GM19468 (cell line): ENCODE measurements around the gene SNRNP70.
A peak's percentile ranks its signal among the peaks of the same experiment; 100 is the strongest.
"Not testable (repeated sequence)": the region's sequence is repeated elsewhere in the genome, so short reads cannot be mapped to it uniquely, and the experiment has no call there.

ENCODE experiments used
- ATAC-seq: cut with Tn5 transposase; IDR thresholded peaks from one replicate; pipeline ENCODE4 v1.9.1; 2021; ENCODE audit warnings: mild to moderate bottlenecking, moderate library complexity, moderate number of reproducible peaks; ENCODE audit not compliant: unreplicated experiment; ENCODE audit errors: extremely low read depth

Gene SNRNP70

DNA sequence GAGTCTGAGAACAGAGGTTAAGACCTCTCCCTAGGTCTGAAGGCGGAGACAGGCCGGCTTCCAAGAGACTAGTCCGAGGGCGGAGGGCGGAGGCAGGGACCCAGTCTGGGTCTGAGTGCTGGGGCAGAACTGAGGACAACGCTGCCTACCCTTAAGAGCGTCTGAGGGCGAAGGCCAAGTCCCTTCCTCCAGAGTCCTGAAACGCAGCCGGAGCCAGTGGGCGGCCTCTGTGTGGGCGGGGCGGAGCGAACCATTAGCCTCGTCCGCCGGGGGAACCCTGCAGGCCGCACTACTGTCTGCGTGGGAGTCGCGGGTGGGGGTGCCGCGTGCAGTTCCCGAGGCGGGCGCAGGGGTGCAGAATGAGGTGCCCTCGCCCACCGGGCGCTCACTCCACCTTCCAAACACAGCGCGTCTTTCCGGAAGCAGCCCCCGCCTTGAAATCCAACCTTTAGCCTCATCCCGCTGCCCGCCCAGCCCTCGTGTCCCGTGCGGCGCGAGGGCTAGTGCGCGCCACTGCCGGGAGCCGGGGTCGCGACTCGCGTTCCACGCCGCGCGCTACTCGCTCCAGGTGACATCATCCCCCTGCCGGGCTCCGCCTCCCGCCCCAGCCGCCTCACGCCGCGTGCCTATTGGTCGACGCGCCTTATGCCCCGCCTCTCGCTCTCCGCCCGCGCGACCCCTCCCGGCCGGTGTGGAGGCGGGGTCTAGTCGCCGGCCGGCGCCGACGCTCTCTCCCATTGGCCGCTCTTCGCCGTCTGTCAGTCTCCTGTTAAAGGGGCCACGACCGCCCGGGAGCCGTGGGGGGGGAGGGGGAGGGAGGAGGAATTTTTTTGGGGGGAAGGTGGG lies 33.5 kb downstream of the SNRNP70 start, which contains the start of gene C19orf73:
C19orf73 (minus strand) TSS at position 579 of the 846 bp plus-strand sequence; CDS start at position 458, 121 bp downstream.
- ATAC-seq = peak; percentile 66

DNA sequence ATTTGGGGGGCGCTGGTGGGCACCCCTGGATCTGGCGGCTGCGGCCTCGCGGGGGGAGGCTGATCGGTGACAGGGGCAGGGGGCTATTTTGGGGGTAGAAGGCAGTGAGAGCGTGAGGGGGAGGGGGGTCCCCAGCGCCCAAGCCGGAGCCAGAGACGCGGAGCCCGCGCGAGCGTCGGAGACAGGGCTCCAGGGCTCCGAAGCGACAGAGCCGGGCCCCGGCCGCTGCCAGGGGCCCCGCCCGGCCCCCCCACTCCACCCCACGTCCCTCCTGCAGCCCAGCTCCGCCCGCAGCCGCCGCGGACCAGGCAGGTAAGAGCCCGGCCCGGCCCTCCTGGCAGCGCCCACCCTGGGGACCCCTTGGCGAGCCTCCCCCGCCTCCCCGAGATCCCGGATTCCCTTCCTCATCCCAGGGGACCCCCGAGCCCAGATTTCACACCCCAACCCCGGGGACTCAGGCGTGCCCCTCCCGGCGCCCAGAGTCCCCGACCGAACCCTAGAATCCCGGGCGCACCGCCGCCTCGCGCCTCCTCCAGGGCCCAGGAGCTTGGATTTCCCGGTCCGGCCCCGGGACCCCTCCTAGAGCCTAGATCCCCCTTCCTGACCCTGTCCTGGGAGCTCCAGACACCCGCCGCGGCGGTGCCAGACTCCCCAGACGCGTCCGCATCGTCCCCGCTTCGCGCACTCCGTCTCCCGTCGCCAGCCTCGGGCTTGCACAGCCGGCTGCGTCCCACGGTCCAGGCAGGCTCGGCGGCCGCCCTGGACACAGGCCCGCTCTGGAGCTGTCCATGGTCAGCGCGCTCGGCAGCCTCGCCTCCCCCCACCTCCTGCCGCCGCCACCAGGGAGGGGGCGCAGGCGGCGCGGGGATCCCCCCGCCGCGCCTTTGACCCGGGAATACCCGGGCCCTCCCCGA lies 34.4 kb downstream of the SNRNP70 start, which contains the start of gene PPFIA3:
PPFIA3 (plus strand) TSS at position 134 of the 914 bp plus-strand sequence. CDS start 8,330 bp downstream, outside the sequence.
- no peak for ATAC-seq

DNA sequence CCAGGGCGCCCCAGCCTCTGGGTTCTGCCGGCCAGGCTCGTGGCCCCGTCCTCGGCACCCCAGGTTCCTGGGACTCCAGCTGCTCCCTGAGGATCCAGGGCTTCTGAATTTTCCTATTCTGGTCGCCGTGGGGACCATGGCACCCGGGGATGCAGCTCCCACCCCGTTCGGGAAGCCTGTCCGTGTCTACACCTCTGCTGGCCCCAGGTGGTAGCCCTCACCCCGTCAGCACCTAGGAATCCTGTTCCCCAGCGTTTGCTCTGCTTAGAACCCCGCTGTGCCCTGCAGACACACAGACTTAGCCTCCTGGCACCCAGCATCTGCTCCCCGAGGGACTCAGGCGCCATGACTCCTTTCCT lies 35.1 kb downstream of the SNRNP70 start:
- ATAC-seq = no peak

DNA sequence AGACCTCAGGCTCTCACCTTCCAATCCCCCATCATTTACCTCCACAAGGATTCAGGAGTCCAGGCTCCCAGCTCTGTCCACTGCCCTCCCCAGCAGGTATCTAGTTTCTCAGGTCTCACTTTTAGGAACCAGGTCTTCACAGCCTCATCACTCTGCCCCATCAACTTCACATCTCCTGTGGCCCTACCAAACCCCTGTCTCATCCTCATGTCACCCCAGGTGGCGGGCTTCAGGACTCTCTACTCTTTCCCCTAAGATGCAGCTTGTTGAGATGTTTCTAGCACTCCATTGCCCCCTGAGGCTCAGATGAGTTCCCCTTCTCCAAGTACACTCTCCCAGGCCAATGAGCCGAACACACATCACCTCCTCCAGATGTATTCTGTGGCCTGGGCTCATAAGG lies 35.6 kb downstream of the SNRNP70 start:
- ATAC-seq = no peak

DNA sequence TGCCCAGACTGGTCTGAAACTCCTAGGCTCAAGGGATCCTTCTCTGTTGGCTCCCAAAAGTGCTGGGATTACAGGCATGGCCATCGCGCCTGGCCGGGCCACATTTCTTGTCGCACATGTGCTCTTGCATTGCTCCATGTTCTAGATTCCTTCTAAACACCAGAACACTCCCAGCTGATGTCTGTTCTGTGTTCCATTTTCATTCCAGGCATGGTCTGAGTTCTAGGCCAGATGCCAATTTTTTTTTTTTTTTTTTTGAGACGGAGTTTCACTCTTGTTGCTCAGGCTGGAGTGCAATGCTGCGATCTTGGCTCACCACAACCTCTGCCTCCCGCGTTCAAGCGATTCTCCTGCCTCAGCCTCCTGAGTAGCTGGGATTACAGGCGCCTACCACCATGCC lies 36.6 kb downstream of the SNRNP70 start:
- ATAC-seq = not testable (repeated sequence)

DNA sequence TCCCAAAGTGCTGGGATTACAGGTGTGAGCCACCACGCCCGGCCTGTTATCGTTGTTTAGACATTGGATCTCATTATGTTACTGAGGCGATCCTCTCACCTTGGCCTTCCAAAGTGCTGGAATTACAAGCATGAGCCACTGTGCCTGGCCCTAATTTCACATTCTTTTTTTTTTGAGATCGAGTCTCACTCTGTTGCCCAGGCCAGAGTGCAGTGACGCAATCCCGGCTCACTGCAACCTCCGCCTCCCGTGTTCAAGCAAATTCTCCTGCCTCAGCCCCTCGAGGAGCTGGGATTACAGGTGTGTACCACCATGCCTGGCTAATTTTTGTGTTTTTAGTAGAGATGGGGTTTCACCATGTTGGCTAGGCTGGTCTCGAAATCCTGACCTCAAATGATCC lies 38.0 kb downstream of the SNRNP70 start:
- ATAC-seq = not testable (repeated sequence)

DNA sequence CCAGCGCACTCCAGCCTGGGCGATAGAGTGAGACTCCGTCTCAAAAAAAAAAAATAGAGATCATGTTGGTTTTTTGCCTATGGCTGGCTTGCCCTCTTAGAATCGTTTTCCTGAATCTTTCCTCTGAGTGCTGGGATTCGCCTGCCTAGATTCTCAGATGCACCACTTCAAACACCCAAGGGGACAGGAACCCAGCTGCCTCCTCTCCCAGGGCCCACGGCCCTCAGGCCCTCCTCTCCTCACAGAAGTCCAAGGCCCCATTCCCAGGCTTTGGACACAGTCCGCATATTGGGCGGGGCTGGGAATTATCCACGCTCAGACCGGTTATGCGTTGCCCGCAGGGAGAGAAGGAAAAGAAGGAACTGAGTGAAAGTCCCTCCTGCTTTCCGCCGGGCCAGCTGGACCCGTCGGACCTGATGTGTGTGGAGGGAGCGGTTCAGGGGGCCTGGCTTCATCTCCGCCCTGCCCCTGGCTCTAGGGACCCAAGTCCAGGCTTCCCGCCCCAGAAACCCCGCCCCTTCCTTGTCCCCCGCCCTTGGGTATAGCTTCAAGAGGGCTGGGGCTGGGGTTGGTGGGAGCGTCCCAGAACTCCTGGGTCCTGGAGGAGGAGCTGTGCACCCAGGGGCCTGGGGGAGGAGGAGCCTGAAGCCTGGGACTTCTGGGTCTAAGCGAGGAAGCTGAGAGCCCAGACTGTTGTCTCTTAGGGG lies 39.9 kb downstream of the SNRNP70 start:
- ATAC-seq = no peak

DNA sequence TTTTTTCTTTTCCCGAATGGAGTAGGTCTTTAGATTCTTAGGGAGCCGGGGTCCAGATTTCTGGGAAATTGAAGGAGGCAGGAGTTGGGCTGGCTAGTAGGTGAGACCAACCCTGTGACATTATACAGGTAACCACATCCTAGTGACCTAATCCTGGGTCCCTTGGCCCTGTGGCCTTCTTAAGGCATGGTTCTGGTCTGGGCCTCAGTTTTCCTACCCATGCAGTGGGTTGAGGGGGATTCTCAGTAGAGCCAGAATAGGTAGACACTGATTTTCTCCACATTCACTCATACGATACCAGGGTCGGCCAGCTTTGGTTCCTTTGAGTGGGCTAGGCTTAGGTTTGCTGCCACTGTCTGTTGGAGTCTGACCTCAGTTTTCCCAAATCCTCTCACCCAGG lies 41.3 kb downstream of the SNRNP70 start:
- ATAC-seq = no peak

DNA sequence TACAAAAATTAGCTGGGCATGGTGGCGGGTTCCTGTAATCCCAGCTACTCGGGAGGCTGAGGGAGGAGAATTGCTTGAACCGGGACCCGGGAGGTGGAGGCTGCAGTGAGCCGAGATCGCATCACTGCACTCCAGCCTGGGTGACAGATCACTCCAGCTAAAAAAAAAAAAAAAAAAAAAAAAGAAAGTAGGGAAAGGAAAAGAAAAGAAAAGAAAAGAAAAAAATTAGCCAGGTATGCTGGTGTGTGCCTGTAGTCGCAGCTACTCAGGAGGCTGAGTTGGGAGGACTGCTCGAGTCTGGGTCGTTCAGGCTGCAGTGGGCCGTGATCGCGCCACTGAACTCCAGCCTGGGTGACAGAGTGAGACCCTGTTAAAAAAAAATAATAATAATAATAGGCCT lies 42.0 kb downstream of the SNRNP70 start:
- not testable (repeated sequence) for ATAC-seq

DNA sequence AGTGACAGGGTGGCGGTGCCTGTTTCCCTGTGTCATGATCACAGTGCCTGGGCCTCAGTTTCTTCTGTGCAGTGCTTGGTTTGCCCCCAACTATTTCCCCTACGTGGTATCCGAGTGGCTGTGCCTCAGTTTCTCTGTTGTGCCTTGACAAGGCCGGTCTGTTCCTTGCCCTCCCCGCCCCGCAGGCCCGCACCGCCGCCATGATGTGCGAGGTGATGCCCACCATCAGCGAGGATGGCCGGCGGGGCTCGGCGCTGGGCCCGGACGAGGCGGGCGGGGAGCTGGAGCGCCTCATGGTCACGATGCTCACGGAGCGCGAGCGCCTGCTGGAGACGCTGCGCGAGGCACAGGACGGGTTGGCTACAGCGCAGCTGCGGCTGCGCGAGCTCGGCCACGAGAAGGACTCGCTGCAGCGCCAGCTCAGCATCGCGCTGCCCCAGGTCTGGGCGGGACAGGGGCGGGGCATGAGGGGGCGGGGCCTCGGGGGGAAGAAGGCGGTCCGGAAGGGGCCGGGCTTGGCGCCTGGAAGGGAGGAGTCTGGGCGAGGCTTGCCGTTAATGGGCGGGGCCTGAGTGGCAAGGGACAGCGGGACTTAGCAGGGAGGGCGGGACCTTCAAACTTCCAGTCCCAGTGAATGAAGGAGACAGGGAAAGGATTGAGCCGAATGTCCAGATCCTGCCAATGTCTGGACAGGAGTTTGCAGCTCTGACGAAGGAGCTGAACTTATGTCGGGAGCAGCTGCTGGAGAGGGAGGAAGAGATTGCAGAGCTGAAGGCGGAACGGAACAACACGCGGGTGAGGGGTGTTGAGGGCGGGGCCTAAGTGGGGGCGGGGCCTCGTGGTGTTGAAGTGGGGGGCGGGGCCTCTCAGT lies 42.7 kb downstream of the SNRNP70 start:
- ATAC-seq = peak; percentile 15

DNA sequence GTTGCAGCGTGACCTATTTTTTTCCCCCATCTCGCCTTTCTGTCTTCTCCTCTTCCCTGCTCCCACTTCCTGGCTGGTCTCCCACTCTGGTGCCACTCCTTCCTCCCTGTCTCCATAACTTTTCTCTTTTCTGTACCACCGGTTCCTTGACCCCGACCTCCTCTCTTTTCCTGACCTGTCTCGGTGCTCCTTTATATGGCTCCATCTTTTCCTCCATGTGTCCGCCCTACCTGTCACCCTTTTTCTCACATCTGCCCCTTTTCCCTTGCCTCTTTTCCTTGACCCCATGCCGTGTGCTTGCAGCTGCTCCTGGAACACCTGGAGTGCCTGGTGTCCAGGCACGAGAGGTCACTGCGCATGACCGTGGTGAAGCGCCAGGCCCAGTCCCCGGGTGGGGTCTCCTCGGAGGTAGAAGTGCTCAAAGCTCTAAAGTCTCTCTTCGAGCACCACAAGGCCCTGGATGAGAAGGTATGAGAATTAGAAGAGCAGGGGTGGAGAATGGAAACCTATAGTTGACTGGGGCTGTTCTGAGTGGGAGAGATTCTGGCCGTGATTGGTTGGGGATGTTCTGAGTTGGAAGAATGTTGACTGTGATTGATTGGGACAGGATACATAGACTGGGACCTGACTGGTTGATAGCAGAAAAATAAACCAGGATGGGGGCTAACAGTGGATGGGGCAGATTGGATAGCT lies 43.4 kb downstream of the SNRNP70 start:
- no peak for ATAC-seq

DNA sequence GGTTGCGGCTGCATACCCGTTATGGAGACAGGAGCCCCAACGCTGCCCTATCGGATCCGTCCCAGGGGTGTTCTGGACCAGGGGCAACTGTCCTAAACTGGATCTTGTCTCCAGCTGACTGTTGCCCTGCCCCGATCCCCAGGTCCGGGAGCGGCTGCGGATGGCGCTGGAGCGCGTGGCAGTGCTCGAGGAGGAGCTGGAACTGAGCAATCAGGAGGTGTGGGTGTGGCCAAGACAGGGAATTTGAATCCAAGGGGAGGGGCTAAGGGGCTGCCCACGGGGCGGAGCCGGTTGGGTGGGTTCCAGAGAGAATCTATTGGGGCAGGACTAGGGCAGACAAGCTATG lies 44.0 kb downstream of the SNRNP70 start:
- ATAC-seq = no peak

DNA sequence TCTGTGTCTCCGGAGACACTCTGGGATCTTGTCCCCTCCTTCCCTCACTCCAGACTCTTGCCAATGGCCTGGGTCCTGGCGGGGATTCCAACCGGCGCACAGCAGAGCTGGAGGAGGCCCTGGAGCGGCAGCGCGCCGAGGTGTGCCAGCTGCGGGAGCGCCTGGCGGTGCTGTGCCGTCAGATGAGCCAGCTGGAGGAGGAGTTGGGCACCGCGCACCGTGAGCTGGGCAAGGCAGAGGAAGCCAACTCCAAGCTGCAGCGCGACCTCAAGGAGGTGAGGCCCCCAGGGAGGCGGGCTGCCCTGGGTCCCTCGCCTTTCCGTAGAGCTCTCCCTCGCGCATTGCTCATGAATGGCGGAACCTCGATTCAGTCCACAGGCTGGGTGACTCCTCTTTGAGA lies 45.1 kb downstream of the SNRNP70 start:
- no peak for ATAC-seq

DNA sequence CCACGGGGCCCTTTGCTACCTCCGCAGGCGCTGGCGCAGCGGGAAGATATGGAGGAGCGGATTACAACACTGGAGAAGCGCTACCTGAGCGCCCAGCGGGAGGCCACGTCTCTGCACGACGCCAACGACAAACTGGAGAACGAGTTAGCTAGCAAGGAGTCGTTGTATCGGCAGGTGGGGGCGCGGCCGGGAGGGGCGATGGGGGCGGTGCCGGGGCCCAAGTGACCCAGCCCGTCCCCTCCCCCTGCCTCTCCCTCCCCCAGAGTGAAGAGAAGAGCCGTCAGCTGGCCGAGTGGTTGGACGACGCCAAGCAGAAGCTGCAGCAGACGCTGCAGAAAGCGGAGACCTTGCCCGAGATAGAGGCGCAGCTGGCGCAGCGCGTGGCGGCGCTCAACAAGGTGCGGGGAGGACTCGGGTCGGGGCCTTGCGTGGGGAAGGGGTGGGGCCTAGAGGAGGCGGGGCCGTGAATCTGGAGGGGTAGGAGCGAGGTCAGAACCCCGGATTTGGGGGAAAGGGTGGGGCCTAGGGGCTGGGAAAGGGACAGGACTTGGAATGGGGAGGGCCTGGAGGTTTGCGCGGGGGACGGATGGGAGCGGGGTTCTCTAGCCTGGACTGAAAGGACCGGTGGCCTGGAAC lies 47.8 kb downstream of the SNRNP70 start:
- ATAC-seq = no peak

DNA sequence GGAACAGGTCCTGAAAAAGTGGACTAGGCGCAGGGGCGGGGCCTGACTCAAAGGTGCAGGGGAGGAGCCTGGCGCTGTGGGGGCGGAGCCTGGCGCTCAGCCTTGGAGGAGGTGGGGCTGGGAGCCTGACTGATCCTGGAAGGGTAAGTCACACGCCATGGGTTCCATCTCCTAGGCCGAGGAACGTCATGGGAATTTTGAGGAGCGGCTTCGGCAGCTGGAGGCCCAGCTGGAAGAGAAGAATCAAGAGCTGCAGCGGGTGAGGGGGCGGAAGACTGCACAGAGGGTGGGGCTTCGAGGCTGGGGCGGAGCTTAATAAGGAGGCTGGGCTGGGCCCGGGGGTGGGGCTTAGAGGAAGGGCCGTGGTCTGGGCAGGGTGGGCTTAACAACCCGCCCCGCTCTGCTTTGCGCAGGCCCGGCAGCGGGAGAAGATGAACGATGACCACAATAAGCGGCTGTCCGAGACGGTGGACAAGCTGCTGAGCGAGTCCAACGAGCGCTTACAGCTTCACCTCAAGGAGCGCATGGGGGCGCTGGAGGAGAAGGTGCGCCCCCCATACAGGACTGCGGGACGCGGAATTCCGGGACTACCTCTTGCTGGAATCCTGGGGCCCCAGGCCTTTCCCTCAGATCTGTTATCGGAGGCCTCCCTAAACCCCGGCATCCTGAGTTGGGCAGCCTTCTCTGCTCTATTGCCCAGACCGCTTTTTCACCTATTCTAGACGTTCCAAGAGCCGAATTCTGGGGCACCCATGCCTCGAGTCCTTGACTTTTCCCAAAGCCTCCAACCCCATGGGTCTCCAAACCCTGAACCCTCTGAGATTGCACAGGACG lies 48.6 kb downstream of the SNRNP70 start:
- no peak for ATAC-seq

DNA sequence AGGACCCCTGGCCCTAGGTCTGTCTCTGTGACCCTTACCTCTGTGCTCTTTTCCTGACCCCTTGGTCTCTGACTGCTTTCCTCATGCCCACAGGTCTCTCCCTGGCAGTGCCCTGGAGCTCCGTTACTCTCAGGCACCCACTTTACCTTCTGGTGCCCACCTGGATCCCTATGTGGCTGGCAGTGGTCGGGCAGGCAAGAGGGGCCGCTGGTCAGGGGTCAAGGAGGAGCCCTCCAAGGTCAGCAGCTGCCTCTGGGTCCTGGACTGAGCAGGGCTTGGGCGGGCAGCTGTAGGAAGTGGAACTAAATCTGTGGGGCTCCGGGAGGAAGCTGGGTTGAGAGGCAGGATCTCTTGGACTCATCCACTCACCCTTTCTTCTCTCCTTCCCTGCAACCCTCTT lies 50.4 kb downstream of the SNRNP70 start:
- ATAC-seq = no peak

DNA sequence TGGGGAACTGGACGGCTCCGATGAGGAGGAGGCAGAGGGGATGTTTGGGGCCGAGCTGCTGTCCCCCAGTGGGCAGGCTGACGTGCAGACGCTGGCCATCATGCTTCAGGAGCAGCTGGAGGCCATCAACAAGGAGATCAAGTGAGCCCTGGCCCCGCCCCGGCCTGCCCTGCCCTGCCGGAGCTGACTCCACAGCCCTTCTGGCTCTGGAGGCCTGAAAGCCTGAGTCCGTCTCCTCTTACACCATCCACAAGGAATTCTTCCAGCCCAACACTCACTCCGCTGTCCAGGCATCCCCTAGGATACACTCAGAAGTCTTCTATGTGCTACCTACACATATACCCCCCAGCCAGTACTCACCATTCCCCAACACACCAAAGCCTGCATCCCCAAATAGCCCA lies 51.5 kb downstream of the SNRNP70 start:
- ATAC-seq = no peak

DNA sequence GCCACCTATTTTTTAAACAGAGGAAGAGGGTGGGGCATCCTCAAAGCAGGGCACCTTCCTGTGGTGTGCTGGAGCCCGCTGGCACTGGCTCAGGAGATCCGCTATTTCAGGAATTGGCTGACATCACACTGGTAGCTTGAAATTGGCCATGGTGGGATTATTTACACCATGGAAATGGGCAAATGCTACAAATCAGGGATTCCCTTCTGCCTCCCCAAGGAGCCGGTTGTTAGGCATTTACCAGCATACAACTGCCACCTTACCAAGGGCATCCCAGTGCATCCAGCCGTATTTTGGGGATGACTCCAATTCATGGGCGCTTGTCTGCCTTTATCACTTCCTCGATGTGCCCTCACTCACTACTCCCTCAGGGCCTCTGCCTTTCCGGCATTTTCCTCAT lies 55.7 kb downstream of the SNRNP70 start:
- ATAC-seq = no peak
